D721Med (cell line): ENCODE measurements around the gene IQSEC1.
A peak's percentile ranks its signal among the peaks of the same experiment; 100 is the strongest.

Experiments used
- DNase-seq: peaks from one replicate; pipeline ENCODE4 v3.0.0; 2011; ENCODE audit warnings: low spot score; ENCODE audit not compliant: insufficient read length
- FAIRE-seq: peaks from 2 replicates; lab custom pipeline; 2011; peaks lifted over from hg19 to GRCh38; lab: Jason Lieb, UNC
- TF ChIP-seq, protein P1 (sequence below): IDR thresholded peaks from 2 replicates; pipeline ENCODE4 v1.5.1; 2012; ENCODE audit warnings: mild to moderate bottlenecking, control low read depth; ENCODE audit not compliant: insufficient read depth; ENCODE audit errors: missing control alignments

IQSEC1 gene

DNA sequence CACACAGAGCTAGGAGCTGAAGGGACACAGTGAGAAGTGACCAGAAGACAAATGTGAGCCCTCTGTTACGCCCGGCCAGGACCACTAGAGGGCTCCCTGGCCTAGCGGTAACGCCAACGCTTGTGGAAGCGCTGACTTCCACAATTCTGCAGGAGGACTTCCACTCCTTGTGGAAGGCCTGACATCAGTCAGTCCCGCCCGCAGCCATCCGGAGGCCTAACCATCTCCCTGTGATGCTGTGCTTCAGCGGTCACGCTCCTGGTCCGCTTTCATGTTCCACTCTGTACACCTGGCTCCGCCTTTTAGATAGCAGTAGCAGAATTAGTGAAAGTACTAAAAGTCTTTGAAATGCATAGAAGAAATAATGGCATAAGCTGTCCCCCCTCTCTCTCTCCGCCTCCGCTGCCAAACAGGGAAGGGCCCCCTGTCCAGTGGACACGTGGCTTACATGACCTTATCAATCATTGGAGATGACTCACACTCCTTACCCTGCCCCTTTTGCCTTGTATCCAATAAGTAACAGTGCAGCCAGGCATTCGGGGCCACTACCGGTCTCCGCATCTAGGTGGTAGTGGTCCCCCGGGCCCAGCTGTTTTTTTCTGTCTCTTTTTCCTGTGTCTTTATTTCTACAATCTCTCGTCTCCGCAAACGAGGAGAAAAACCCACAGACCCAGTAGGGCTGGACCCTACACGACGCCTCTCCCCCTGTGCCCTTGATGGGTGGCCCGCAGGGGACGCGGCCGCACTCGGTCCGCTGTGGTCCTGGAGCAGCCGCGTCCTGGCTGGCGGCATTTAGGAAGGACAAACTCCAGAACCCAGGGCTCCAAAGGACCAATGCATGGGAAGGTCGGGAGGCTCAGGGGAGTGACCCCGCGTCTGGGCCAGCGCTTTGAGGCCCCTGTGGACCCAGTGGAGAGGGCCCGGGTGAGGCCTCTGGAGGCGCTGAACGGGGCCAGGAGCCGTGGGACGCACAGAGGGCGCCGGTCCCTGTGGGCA lies 204.9 kb downstream of the IQSEC1 start:
- FAIRE-seq, result no peak
- TF ChIP-seq, protein P1, sequence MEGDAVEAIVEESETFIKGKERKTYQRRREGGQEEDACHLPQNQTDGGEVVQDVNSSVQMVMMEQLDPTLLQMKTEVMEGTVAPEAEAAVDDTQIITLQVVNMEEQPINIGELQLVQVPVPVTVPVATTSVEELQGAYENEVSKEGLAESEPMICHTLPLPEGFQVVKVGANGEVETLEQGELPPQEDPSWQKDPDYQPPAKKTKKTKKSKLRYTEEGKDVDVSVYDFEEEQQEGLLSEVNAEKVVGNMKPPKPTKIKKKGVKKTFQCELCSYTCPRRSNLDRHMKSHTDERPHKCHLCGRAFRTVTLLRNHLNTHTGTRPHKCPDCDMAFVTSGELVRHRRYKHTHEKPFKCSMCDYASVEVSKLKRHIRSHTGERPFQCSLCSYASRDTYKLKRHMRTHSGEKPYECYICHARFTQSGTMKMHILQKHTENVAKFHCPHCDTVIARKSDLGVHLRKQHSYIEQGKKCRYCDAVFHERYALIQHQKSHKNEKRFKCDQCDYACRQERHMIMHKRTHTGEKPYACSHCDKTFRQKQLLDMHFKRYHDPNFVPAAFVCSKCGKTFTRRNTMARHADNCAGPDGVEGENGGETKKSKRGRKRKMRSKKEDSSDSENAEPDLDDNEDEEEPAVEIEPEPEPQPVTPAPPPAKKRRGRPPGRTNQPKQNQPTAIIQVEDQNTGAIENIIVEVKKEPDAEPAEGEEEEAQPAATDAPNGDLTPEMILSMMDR, result peak; percentile 97
- peak; percentile 88 for DNase-seq

DNA sequence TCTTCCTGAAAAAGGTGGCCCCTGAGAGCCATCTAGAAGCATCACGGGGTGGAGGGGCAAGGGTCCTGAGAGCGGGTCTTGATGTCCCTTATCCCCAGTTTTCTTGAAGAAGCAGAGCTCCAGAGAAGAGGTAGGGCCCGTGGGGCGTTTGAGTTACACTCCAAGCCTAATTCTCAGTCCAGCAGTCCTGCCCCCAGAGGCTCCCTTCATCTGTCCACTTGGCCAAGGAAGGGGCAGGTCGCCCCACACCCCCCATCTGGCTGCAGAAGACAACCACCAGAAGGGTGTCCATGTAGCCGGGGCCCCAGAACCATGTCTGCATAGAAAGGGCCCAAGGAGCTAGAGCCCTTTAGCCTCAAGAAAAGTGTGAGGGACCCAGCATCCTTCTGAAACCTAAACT lies 206.4 kb downstream of the IQSEC1 start:
- FAIRE-seq (no peak), DNase-seq (no peak)
- TF ChIP-seq, protein P1, result no peak

DNA sequence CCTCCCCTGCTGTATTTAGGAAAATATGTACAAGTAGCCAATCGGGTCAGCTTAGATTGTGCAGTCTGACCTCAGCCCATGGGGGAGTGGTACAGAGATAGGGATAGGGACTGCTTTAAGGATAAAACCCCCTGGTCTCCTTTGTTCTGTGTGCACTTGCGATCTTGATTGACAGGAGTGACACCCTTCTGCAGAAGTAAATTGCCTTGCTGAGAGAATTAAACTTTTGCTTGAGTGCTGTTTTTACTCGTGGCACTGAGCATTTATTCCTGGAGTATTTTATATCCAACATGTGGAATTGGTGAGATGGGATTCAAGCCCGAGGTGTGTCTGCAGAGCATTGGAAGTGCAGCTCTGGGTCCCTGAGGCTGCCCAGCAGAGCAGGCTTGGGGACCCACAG lies 208.0 kb downstream of the IQSEC1 start:
- no peak for FAIRE-seq
- TF ChIP-seq, protein P1, result no peak

DNA sequence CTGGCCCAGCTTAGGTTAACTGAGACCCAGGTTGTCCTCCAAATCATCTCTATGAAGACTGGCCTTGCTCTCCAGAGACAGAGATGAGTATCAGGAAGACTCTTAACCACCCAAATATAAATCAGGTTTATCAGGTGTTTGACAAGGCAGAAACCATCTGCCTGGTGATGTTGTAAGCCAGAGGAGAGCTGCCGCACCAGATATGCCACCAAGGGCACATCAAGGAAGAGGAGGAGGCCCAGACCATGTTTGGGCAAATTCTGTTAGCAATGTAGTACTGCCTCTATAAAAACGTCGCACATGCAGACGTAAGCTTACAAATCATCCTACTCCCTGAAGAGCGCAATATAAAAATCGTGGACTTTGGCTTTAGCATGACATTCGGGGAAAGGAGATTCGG lies 210.8 kb downstream of the IQSEC1 start:
- TF ChIP-seq, protein P1, result no peak
- FAIRE-seq (no peak), DNase-seq (no peak)

More for the DNA sequence above, 208.0 kb downstream of the IQSEC1 start:
- no peak for DNase-seq

DNA sequence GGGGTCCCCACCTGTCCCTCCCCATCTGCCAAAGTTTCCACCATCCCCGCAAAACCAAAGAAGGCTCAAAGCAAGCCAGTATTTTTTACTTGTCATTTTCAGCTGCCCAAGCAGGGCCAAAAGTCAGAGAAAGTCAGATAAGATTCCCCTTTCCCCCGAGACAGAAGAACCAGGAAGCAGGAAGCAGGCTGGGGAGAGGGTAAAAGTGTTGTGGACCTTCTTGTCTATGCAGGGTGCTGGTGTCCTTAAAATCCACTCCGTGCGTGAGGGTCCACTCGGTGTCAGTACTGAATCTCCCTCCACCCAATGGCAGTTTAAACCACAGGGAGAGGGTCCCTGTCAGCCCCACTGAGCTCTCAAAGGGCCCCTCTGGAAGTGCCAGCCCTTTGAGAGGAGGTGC lies 211.6 kb downstream of the IQSEC1 start:
- TF ChIP-seq, protein P1, result no peak
- no peak for DNase-seq
- no peak for FAIRE-seq

DNA sequence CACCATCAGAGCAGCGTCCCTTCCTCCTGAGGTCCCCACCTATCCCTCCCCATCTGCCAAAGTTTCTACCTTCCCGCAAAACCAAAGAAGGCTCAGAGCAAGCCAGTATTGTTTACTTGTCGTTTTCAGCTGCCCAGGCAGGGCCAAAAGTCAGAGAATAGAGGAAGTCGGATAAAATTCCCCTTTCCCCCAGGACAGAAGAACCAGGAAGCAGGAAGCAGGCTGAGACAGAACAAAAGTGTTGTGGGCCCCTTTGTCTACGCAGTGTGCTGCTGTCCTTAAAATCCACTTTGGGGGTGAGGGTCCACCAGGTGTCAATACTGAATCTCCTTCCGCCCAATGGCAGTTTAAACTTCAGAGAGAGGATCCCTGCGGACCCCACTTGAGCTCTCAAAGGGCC lies 213.4 kb downstream of the IQSEC1 start:
- DNase-seq (no peak), FAIRE-seq (no peak)
- TF ChIP-seq, protein P1, result no peak

DNA sequence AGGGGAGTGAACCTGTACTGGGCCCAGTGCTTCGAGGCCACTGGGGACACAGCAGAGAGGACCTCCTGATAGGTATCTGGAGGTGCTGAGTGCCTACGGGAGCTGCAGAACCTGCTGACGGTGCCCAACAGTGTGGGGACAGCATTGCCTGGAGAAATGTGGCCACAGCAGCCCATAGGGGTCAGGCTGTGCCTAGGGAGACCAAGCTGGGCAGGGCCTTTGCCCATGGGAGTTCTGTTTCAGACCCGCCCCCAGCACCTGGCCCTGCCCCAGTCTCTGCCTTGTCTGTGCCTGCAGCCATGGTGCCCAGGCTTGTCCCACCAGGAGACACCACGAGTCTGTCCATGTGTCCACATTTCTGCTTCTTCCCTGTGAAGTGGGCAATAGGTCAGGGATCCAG lies 216.6 kb downstream of the IQSEC1 start:
- TF ChIP-seq, protein P1, result no peak
- no peak for DNase-seq

More for the DNA sequence above, 216.6 kb downstream of the IQSEC1 start:
- no peak for FAIRE-seq
